ENCODE data around the gene TRIM40.

GRCh38 chr6:30147096-30147495 lies 11.2 kb downstream of the TRIM40 start:
- no peak for TF ChIP-seq POLR2AphosphoS5 (IDR thresholded peaks at IDR 0.05; ENCODE audit: low read depth, low read length)
- TF ChIP-seq TAF1 (IDR thresholded peaks at IDR 0.05; ENCODE audit: borderline replicate concordance, insufficient read depth, low read length): no peak
- TF ChIP-seq, protein P1, sequence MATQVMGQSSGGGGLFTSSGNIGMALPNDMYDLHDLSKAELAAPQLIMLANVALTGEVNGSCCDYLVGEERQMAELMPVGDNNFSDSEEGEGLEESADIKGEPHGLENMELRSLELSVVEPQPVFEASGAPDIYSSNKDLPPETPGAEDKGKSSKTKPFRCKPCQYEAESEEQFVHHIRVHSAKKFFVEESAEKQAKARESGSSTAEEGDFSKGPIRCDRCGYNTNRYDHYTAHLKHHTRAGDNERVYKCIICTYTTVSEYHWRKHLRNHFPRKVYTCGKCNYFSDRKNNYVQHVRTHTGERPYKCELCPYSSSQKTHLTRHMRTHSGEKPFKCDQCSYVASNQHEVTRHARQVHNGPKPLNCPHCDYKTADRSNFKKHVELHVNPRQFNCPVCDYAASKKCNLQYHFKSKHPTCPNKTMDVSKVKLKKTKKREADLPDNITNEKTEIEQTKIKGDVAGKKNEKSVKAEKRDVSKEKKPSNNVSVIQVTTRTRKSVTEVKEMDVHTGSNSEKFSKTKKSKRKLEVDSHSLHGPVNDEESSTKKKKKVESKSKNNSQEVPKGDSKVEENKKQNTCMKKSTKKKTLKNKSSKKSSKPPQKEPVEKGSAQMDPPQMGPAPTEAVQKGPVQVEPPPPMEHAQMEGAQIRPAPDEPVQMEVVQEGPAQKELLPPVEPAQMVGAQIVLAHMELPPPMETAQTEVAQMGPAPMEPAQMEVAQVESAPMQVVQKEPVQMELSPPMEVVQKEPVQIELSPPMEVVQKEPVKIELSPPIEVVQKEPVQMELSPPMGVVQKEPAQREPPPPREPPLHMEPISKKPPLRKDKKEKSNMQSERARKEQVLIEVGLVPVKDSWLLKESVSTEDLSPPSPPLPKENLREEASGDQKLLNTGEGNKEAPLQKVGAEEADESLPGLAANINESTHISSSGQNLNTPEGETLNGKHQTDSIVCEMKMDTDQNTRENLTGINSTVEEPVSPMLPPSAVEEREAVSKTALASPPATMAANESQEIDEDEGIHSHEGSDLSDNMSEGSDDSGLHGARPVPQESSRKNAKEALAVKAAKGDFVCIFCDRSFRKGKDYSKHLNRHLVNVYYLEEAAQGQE (IDR thresholded peaks at IDR 0.05; ENCODE audit: insufficient read depth in 1 of 2, low read depth in 2 of 2, low read length in 2 of 2): no peak
- TF ChIP-seq FOXP2 (optimal IDR thresholded peaks at IDR 0.05; ENCODE audit: borderline replicate concordance, extremely low read depth, extremely low read length, insufficient read depth): no peak
- TF ChIP-seq SIN3A (IDR thresholded peaks at IDR 0.05; ENCODE audit: borderline replicate concordance, insufficient read depth, low read length): no peak

Data from PFSK-1 (cell line).